ENCODE results near the gene COG2.
"Not testable (repeated sequence)": the region's sequence is repeated elsewhere in the genome, so short reads cannot be mapped to it uniquely, and the experiment has no call there.

COG2 gene

GRCh38 chr1:230679192-230679591 is 36.9 kb downstream of the COG2 start:
- DNase-seq (ENCODE audit: low read depth) = no peak

GRCh38 chr1:230679825-230680224 is 37.5 kb downstream of the COG2 start:
- no peak for DNase-seq (ENCODE audit: low read depth)

GRCh38 chr1:230680300-230681025 is 38.2 kb downstream of the COG2 start:
- DNase-seq (ENCODE audit: low read depth) = no peak

GRCh38 chr1:230681599-230681998 is 39.3 kb downstream of the COG2 start:
- DNase-seq (ENCODE audit: low read depth) = no peak

GRCh38 chr1:230682274-230682673 is 40.0 kb downstream of the COG2 start:
- no peak for DNase-seq (ENCODE audit: low read depth)

GRCh38 chr1:230682882-230683610 is 40.8 kb downstream of the COG2 start:
- no peak for DNase-seq (ENCODE audit: low read depth)

- DNase-seq (ENCODE audit: low read depth) = no peak
Measured at GRCh38 chr1:230684146-230684545, 41.9 kb downstream of the COG2 start.

GRCh38 chr1:230684998-230685397 is 42.7 kb downstream of the COG2 start:
- DNase-seq (ENCODE audit: low read depth) = no peak

- DNase-seq (ENCODE audit: low read depth) = no peak
Measured at GRCh38 chr1:230686747-230687146, 44.5 kb downstream of the COG2 start.

- no peak for DNase-seq (ENCODE audit: low read depth)
Measured at GRCh38 chr1:230690101-230690500, 47.8 kb downstream of the COG2 start.

GRCh38 chr1:230691615-230692014 is 49.3 kb downstream of the COG2 start:
- DNase-seq (ENCODE audit: low read depth) = no peak

- no peak for DNase-seq (ENCODE audit: low read depth)
Measured at GRCh38 chr1:230693221-230693620, 50.9 kb downstream of the COG2 start.

GRCh38 chr1:230693777-230694176 is 51.5 kb downstream of the COG2 start:
- DNase-seq (ENCODE audit: low read depth) = no peak

- no peak for DNase-seq (ENCODE audit: low read depth)
Measured at GRCh38 chr1:230694464-230694863, 52.2 kb downstream of the COG2 start.

- no peak for DNase-seq (ENCODE audit: low read depth)
Measured at GRCh38 chr1:230694991-230695390, 52.7 kb downstream of the COG2 start.

GRCh38 chr1:230696218-230696617 is 53.9 kb downstream of the COG2 start:
- no peak for DNase-seq (ENCODE audit: low read depth)

GRCh38 chr1:230696722-230697437 is 54.6 kb downstream of the COG2 start:
- no peak for DNase-seq (ENCODE audit: low read depth)

- DNase-seq (ENCODE audit: low read depth) = no peak
Measured at GRCh38 chr1:230698130-230698529, 55.8 kb downstream of the COG2 start.

- not testable (repeated sequence) for DNase-seq (ENCODE audit: low read depth)
Measured at GRCh38 chr1:230698964-230699363, 56.7 kb downstream of the COG2 start.

- no peak for DNase-seq (ENCODE audit: low read depth)
Measured at GRCh38 chr1:230699716-230700115, 57.4 kb downstream of the COG2 start.

GRCh38 chr1:230700132-230700531 is 57.9 kb downstream of the COG2 start:
- no peak for DNase-seq (ENCODE audit: low read depth)

- no peak for DNase-seq (ENCODE audit: low read depth)
Measured at GRCh38 chr1:230701434-230701833, 59.2 kb downstream of the COG2 start.

Measured in stimulated activated CD8-positive, alpha-beta memory T cell treated with anti-CD3 and anti-CD28 coated beads, Interleukin-12 subunit alpha, Interleukin-12 subunit beta, amount 100 ng/mL, for 4 hours (primary cell).